Thyroid gland (tissue), 4 donors: Measurements from ENCODE around the gene KIF21A. TPM values are rescaled to one million over a fixed set of nuclear protein-coding genes. Genes with fewer than 3 reads are reported as not detected.

ENCODE experiments used
- DNase-seq, 2 donors: peaks; one replicate each; pipeline ENCODE4 v3.0.0-alpha.2; 2019
- H3K27ac ChIP-seq, 3 donors: fragments of 200-600 bp; sonication (generic); 1 replicate in 2 of 3; 2 replicates in 1 of 3; pipeline ENCODE4 v1.5.1; 2016 to 2019; ENCODE audit warnings: mild to moderate bottlenecking in 1 of 3, moderate library complexity in 1 of 3
- H3K27me3 ChIP-seq: fragments of 200-600 bp; sonication (generic); one replicate; pipeline ENCODE4 v1.5.1; 2019
- H3K36me3 ChIP-seq, 2 donors: fragments of 200-600 bp; sonication (generic); one replicate each; pipeline ENCODE4 v1.5.1; 2016 to 2019
- H3K4me1 ChIP-seq, 2 donors: fragments of 200-600 bp; sonication (generic); one replicate each; pipeline ENCODE4 v1.5.1; 2017 to 2019
- H3K4me3 ChIP-seq, 3 donors: fragments of 200-600 bp; sonication (generic); replicated peaks in 1 of 3; 1 replicate in 2 of 3; 2 replicates in 1 of 3; pipeline ENCODE4 v1.5.1; 2016; ENCODE audit warnings: mild to moderate bottlenecking in 1 of 3
- H3K9me3 ChIP-seq: fragments of 200-600 bp; sonication (generic); one replicate; pipeline ENCODE4 v1.5.1; 2017
- POLR2A ChIP-seq, 2 donors: fragments of 450-650 bp; IDR thresholded peaks; one replicate each; pipeline ENCODE4 v1.6.1; 2017; ENCODE audit warnings: antibody characterized with exemption in 2 of 2, mild to moderate bottlenecking in 2 of 2, moderate library complexity in 1 of 2
- WGBS, 2 donors: methylation state at CpG; one replicate each; pipeline ENCODE4 v1.1.5; 2017; 5-methylcytosine and 5-hydroxymethylcytosine counted together
- intact Hi-C: fragments of 100-400 bp; cut with DNase I; formaldehyde crosslinking; loops from one replicate; pipeline ENCODE4 v1.15.1; 2023
- total RNA-seq, 4 donors: library from RNA; depleted of rRNA; stranded (reverse); fragments of >200 nt; gene quantifications; one replicate each; pipeline ENCODE4 v1.2.3, GENCODE V29; 2016
- TF ChIP-seq, protein P1 (sequence below), 6 experiments: fragments of 200-600 bp in 3 of 6; fragments of 450-650 bp in 3 of 6; sonication (generic) in 3 of 6; IDR thresholded peaks; one replicate each; pipeline ENCODE4 v1.5.1; 2016 to 2019; ENCODE audit warnings: antibody characterized with exemption in 6 of 6, mild to moderate bottlenecking in 2 of 6, inconsistent platforms in 1 of 6, moderate library complexity in 1 of 6

KIF21A gene
- total RNA-seq, 4 donors from 2014 or later, result 17.5 to 149 (median 33.1) TPM

DNA sequence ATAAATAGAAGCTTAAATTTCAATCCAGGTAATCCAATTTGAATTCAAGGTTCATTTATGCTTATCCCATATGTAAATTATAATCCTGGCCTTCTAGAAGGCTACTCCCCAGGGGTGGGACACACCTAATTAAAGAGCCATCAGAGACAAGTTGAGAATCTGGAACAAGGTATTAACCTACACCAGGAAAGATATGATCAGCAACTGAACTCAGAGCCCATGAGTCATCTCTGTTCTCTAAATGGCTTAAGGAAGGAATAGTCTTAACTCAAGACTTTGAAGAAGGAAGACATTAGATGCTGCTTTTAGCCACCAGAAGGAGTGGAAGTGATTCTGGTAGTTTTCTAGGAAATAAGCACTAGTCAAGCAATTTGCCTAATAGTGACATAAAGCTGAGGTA, 88.0 kb downstream of the KIF21A start:
- intact Hi-C loops, result no loop called here
- H3K4me3 ChIP-seq, result no peak overlapping the region
- no peaks in the 10 kb centered on the region for H3K27me3 ChIP-seq
- H3K9me3 ChIP-seq, result no peaks in the 10 kb centered on the region
- H3K27ac ChIP-seq, result no peak overlapping the region
- no peaks in the 10 kb centered on the region for H3K4me1 ChIP-seq
- no peak for TF ChIP-seq POLR2A (IDR thresholded peaks at IDR 0.05)
- TF ChIP-seq, protein P1, sequence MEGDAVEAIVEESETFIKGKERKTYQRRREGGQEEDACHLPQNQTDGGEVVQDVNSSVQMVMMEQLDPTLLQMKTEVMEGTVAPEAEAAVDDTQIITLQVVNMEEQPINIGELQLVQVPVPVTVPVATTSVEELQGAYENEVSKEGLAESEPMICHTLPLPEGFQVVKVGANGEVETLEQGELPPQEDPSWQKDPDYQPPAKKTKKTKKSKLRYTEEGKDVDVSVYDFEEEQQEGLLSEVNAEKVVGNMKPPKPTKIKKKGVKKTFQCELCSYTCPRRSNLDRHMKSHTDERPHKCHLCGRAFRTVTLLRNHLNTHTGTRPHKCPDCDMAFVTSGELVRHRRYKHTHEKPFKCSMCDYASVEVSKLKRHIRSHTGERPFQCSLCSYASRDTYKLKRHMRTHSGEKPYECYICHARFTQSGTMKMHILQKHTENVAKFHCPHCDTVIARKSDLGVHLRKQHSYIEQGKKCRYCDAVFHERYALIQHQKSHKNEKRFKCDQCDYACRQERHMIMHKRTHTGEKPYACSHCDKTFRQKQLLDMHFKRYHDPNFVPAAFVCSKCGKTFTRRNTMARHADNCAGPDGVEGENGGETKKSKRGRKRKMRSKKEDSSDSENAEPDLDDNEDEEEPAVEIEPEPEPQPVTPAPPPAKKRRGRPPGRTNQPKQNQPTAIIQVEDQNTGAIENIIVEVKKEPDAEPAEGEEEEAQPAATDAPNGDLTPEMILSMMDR (IDR thresholded peaks at IDR 0.05), result no peak
- no peaks in the 10 kb centered on the region for H3K36me3 ChIP-seq
- DNase-seq, result no peak

DNA sequence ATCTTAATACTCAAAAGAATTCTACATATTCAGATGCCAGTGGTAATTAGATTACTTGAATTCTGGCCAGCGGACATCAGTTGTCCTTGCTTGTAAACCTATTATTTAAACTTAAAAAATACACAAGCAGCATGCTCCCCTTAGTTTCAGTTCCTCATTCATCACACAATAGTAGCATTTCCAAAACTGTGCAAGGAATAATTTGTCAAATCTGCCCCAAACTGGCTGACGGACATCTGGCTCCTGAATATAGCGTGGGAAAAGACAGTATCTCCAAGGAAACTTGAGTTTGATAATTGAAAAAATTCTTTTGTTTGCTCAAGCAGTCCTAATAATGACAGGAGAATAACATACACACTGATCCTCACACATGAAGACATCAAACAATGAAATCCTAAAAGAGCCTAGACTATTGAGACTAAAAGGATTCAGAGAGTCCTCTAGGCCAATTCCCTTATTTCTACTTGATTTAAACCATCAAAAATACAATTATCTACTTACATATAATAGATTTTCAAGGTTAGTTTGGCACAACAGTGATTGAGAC, 90.4 kb downstream of the KIF21A start:
- H3K36me3 ChIP-seq, result no peaks in the 10 kb centered on the region
- intact Hi-C loops, result no loop called here
- TF ChIP-seq, protein P1 (IDR thresholded peaks at IDR 0.05), result no peak
- TF ChIP-seq POLR2A (IDR thresholded peaks at IDR 0.05), result no peak
- no peak overlapping the region for H3K4me3 ChIP-seq
- no peaks in the 10 kb centered on the region for H3K27me3 ChIP-seq
- no peak for DNase-seq
- H3K4me1 ChIP-seq, result no peaks in the 10 kb centered on the region
- WGBS, 2 donors, result 91 to 95% methylated on average over 3 of the region's 3 CpGs
- H3K9me3 ChIP-seq, result no peaks in the 10 kb centered on the region
- H3K27ac ChIP-seq, result no peak overlapping the region

DNA sequence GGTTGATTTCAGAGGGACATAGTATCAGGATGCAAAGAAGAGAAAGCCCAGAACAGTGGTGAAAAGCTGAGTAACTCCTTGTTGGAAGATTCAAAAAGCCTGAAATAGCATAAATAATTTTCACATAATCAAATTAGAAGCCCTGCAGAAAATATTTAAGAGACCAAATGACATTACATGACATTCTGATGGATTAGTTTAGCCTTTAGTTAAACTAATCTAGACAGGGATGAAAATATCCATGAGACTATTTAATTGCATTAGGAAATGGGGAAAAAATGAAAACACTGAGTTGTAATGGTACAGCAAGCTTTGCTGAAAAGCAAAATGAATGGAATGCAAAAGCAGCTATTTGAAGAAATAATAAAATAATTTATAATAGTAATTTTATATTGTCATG, 91.8 kb downstream of the KIF21A start:
- intact Hi-C loops, result no loop called here
- H3K4me3 ChIP-seq, result no peak overlapping the region
- H3K27me3 ChIP-seq, result no peaks in the 10 kb centered on the region
- no peak overlapping the region for H3K27ac ChIP-seq
- TF ChIP-seq, protein P1 (IDR thresholded peaks at IDR 0.05), result no peak
- TF ChIP-seq POLR2A (IDR thresholded peaks at IDR 0.05), result no peak
- no peak for DNase-seq
- H3K36me3 ChIP-seq, result no peaks in the 10 kb centered on the region
- no peaks in the 10 kb centered on the region for H3K4me1 ChIP-seq
- no peaks in the 10 kb centered on the region for H3K9me3 ChIP-seq

DNA sequence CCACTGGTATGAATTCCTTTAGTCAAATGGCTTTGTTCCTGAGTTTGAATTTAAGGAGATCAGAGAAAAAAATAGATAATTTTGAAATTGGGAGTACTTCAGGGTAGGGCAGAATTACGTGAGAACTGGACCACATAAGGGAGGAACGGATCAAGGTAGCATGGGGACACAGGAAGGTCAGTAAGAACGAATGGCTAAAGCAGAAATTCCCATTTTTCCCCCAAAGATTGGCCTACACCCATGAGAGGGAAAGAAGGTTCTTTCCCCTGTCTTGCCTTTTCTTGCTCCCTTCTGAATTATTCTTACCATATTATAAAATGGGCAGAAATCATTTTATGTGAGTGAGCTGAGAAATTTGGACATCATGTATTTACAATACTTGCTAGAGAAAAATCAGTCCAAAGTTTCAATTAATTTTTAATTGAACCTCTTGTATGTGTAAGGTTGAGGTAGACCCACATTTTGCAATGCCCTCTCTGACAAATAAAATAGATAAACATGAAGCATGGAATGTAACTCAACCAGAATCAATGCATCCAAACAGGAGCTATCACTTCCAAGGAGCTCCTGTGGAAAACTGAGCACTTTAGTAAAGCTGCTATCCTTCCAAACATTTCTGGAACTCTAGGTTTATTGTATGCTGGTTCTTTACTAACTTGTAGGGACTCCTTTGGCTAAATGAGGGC, 93.8 kb downstream of the KIF21A start:
- 91 to 95% methylated on average over 3 of the region's 3 CpGs for WGBS, 2 donors

DNA sequence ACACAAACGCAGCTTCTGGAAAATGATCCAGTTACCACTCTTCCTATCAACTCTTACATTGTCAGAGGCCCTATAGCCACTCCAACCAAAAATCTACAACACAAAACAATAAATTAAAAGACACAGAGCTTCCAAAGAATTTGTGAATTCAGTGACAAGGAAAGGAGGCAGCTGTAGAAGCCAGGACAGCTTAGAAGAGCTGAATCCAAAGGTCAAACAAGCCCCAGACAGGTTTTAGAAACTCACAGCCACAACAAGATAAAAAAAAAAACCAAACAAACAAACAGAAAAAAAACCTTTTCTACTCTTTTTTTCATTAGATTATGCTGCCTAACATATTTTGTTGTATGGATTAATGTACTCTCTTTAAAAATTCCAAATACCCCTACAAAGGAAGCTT, 94.4 kb downstream of the KIF21A start:
- Histone ChIP-seq H3K27me3 (no peaks in the 10 kb centered on the region), H3K36me3 (no peaks in the 10 kb centered on the region), H3K4me3 (no peak overlapping the region), H3K4me1 (no peaks in the 10 kb centered on the region), H3K9me3 (no peaks in the 10 kb centered on the region), H3K27ac (no peak overlapping the region)
- no peak for TF ChIP-seq POLR2A (IDR thresholded peaks at IDR 0.05)
- TF ChIP-seq, protein P1 (IDR thresholded peaks at IDR 0.05), result no peak
- DNase-seq, result no peak
- intact Hi-C loops, result no loop called here
- 90 to 94% methylated on average over 1 of the region's 1 CpG for WGBS, 2 donors

More for the DNA sequence above, 93.8 kb downstream of the KIF21A start:
- intact Hi-C loops, result no loop called here
- no peak overlapping the region for H3K4me3 ChIP-seq
- DNase-seq, result no peak
- no peaks in the 10 kb centered on the region for H3K36me3 ChIP-seq
- TF ChIP-seq, protein P1 (IDR thresholded peaks at IDR 0.05), result no peak
- TF ChIP-seq POLR2A (IDR thresholded peaks at IDR 0.05), result no peak
- H3K27ac ChIP-seq, result no peak overlapping the region
- H3K9me3 ChIP-seq, result no peaks in the 10 kb centered on the region
- no peaks in the 10 kb centered on the region for H3K4me1 ChIP-seq
- no peaks in the 10 kb centered on the region for H3K27me3 ChIP-seq
